Stimulated activated CD8-positive, alpha-beta memory T cell treated with anti-CD3 and anti-CD28 coated beads, Interleukin-2, amount 100 ng/mL, for 1 hour (primary cell): ENCODE measurements around the gene BTBD2.
A peak's percentile ranks its signal among the peaks of the same experiment; 100 is the strongest.

Experiments used
- DNase-seq, 2 donors: peaks; one replicate each; pipeline ENCODE4 v3.0.0-alpha.2; 2020; ENCODE audit warnings: low read depth in 2 of 2

BTBD2 gene

GRCh38 chr19:2050991-2051772 lies 35.7 kb upstream of the BTBD2 start, which contains the start of gene MKNK2:
TSS of gene MKNK2 (minus strand) at chr19:2051244. CDS start at chr19:2050851, 393 bp downstream.
- peak; percentile 93 to 95 for DNase-seq

GRCh38 chr19:2050349-2050990 lies 35.0 kb upstream of the BTBD2 start:
- no peak for DNase-seq

- no peak for DNase-seq
Measured at GRCh38 chr19:2049741-2050348, 34.3 kb upstream of the BTBD2 start.

GRCh38 chr19:2048959-2049740 lies 33.6 kb upstream of the BTBD2 start:
- no peak for DNase-seq

- DNase-seq: no peak
Measured at GRCh38 chr19:2048104-2048958, 32.8 kb upstream of the BTBD2 start.

GRCh38 chr19:2047449-2048103 lies 32.1 kb upstream of the BTBD2 start:
- no peak for DNase-seq

- DNase-seq: no peak
Measured at GRCh38 chr19:2047076-2047448, 31.5 kb upstream of the BTBD2 start.

GRCh38 chr19:2046046-2046907 lies 30.8 kb upstream of the BTBD2 start:
- DNase-seq: no peak

GRCh38 chr19:2045501-2046045 lies 30.1 kb upstream of the BTBD2 start:
- no peak for DNase-seq

- no peak for DNase-seq
Measured at GRCh38 chr19:2044709-2045500, 29.4 kb upstream of the BTBD2 start.

GRCh38 chr19:2043961-2044708 lies 28.6 kb upstream of the BTBD2 start:
- DNase-seq: no peak

- DNase-seq: no peak
Measured at GRCh38 chr19:2043251-2043641, 27.7 kb upstream of the BTBD2 start.

- DNase-seq: no peak
Measured at GRCh38 chr19:2042485-2043250, 27.2 kb upstream of the BTBD2 start.

GRCh38 chr19:2041683-2042484 lies 26.4 kb upstream of the BTBD2 start:
- peak; percentile 99 to 100 for DNase-seq

GRCh38 chr19:2041433-2041682 lies 25.8 kb upstream of the BTBD2 start:
- no peak for DNase-seq

GRCh38 chr19:2040647-2041432 lies 25.3 kb upstream of the BTBD2 start:
- no peak for DNase-seq
